GM18505 (cell line): Measurements from ENCODE around the gene CCDC88C.

Experiments used
- ATAC-seq: cut with Tn5 transposase; IDR thresholded peaks from one replicate; pipeline ENCODE4 v1.9.1; 2021; ENCODE audit not compliant: unreplicated experiment
- POLR2A ChIP-seq: IDR thresholded peaks from 4 replicates; pipeline ENCODE4 v1.6.1; 2011; ENCODE audit warnings: borderline replicate concordance; ENCODE audit not compliant: insufficient read depth, insufficient read length; ENCODE audit errors: extremely low read depth

CCDC88C gene

GRCh38 chr14:91317381-91318308 lies 100.0 kb downstream of the CCDC88C start:
- no peak for ATAC-seq
- TF ChIP-seq POLR2A: no peak

GRCh38 chr14:91316761-91317160 lies 100.9 kb downstream of the CCDC88C start:
- no peak for TF ChIP-seq POLR2A
- no peak for ATAC-seq

GRCh38 chr14:91315844-91316267 lies 101.8 kb downstream of the CCDC88C start:
- peak; percentile 19 for TF ChIP-seq POLR2A
- ATAC-seq: peak; percentile 70

DNA sequence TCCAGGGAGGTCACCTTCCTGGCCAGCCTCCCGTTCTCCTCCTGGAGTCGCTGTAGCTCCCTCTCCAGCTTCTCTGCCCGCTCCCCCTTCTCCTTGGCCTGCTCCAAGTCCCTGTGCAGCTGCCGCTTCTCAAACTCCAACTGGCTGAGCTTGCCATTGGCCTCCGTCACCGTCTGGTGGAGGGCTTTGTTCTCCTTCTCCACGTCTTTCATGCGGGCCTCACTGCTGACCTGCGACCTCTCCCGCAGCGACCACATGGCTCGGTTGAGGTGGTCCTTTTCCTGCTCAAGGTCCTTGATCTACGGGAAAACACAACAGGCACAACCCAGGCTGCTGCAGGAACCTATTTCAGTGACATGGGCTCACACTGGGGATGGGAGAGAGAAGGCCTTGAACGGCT lies 103.8 kb downstream of the CCDC88C start:
- no peak for TF ChIP-seq POLR2A
- no peak for ATAC-seq

DNA sequence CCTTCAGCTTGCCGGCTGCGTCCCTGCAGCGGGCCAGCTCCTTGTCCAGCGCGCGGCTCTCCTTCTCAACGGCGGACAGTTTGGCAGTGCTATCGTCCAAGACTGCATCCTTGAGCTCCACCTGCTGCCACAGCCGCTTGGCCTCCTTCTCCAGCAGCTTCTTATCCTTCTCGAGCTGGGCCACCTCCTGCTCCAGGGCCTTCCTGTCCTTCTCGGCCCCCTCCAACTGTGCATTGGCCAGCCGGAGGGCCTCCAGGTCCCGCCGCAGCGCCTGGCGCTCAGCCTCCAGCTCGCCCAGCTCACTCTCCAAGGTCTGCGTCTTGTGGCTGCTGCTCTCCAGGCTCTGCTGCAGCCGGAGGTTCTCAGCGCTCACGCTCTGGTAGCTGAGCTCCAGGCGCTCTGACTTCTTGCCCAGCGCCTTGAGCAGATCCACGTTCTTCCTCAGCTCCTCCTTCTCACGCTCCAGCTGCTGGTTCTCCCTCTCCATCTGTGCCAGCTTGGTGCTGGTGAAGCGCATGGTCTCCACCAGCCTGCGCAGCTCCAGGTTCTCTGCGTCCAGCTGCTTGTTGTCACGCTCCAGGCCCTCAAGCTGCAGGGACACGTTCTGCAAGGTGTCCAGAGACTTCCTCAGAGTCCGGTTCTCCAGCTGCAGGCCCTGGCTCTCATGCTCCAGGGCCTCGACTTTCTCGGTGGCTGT lies 104.3 kb downstream of the CCDC88C start:
- no peak for TF ChIP-seq POLR2A
- ATAC-seq: no peak

GRCh38 chr14:91311284-91311662 lies 106.3 kb downstream of the CCDC88C start:
- TF ChIP-seq POLR2A: no peak
- ATAC-seq: no peak

DNA sequence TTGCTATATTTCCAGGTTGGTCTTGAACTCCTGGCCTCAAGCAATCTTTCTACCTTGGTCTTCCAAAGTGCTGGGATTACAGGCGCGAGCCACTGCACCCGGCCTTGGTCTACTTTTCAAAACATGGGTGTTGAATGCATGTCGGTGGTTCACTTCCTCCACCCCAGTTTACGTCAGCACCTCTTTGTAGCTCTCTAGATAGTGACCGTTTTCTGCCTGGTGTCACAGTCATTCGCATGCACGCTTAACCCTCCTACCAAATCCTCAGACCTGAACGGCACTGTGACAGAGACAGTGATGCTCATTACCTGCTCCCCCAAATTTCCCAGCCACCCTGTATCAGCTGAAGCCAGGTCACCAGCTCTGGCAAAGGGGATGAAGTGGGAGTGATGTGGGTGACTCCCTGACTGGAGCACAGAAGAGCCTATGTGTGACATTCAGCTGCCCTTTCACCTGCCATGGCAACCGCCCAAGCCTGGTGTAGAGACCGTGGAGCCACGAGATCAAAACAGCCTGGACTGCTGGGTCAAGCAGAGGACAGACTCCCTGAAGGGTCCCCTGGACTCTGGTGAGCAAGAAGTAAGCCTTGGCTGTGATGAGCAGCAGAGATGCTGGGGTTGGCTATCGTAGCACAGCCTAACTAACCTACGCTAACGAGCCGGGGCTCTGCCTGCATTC lies 106.9 kb downstream of the CCDC88C start:
- ATAC-seq: no peak
- TF ChIP-seq POLR2A: no peak

GRCh38 chr14:91309756-91310280 lies 107.8 kb downstream of the CCDC88C start:
- ATAC-seq: no peak
- TF ChIP-seq POLR2A: no peak

DNA sequence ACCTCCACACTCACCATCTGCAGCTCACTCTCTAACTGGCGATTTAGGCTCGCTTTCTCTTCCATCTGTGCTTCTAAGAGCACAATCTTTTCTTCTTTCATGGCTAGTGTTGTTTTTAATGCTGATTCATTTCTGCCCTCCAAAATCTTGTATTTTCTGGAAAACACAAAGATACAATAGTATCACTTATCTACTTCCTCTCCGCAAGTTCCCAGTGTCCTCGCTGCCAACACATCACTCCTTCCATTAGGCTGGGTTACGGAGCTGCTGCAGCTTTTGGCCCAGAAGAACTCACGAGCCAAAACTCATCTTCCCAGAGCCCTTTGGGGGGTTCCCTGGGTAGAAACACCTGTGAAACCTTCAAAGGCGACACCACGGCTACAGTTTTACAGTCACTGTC lies 109.3 kb downstream of the CCDC88C start:
- no peak for ATAC-seq
- no peak for TF ChIP-seq POLR2A

DNA sequence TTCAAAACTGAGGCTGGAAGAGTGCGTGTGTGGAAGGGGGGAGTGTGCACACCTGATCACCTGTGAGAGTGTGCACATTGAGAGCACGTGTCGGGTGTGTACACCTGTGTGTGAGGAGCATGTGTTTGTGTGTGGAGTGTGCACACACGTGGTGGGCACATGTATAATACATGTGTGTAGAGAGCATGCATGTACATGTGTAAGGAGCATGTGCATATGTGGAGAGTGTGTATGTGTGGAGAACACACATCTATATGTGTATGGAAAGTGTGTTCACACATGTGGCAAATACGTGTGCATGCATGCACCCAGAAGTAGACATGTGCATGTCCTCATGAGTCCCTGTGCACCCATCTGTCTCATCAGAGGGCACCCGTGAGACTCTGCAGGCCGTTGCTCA lies 110.0 kb downstream of the CCDC88C start:
- no peak for TF ChIP-seq POLR2A

DNA sequence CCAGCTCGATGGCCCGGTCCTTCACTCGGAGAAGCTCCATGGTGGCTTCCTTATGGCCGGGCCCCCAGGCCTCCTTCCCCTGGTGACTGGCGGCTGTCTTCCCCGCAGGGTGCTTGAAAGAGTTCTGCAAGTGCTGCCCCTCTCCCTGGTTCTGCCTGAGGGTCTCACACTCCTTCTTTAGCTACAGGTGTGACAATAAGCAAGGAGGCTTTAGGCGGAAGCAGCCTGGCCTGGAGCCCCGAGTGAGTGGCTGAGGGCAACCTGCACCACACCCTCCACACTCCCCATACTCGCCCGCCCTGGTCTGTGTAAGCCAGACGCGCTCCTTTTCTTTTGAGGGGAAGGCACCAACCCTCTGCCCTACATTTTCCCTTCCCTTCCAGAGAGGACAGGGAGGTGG lies 110.6 kb downstream of the CCDC88C start:
- no peak for ATAC-seq
- TF ChIP-seq POLR2A: no peak

More for the DNA sequence above, 110.0 kb downstream of the CCDC88C start:
- ATAC-seq: no peak

GRCh38 chr14:91306547-91306946 lies 111.1 kb downstream of the CCDC88C start:
- no peak for ATAC-seq
- no peak for TF ChIP-seq POLR2A
